ENCODE measurements around the gene MDM1. TPM values are rescaled to one million over a fixed set of nuclear protein-coding genes. Genes with fewer than 3 reads are reported as not detected.

The MDM1 gene
- polyA plus RNA-seq, 10 donors, result 12.7 to 26.2 (median 16.0) TPM

GRCh38 chr12:68279227-68280054 is 52.7 kb downstream of the MDM1 start:
- DNase-seq, result no peak

DNA sequence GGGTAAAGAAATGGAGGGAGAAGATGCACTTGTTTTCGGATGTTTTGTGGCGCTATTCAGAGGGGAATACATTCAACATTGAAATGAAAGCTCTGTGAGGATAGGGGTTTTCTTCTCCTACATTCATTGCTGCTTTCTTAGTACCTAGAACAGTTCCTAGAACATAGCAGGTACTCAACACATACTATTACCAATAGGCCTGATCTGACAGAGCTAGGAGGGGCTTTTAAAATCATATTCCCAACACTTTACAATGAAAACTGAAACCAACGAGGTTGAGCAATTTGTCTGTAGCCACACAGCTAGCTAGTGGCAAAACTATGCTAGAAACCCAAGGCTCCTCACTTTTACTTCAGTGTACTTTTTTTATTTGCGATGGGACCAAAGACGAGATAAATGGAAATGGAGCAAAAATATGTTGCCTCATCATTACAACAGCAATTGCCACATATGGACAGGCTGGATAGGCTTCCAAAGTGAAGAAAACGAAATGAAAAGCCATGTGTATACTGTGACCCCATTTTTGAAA is 55.7 kb downstream of the MDM1 start:
- no peak for DNase-seq

- DNase-seq, result no peak
Measured at GRCh38 chr12:68272732-68273131, 59.4 kb downstream of the MDM1 start.

GRCh38 chr12:68271346-68271745 is 60.8 kb downstream of the MDM1 start:
- DNase-seq, result no peak

- no peak for DNase-seq
Measured at GRCh38 chr12:68270358-68270757, 61.8 kb downstream of the MDM1 start.

GRCh38 chr12:68269779-68270178 is 62.4 kb downstream of the MDM1 start:
- no peak for DNase-seq

- DNase-seq, result no peak
Measured at GRCh38 chr12:68268967-68269366, 63.2 kb downstream of the MDM1 start.

- peak in 1 of 3 donors; percentile 83 for DNase-seq
Measured at GRCh38 chr12:68267892-68268396, 64.2 kb downstream of the MDM1 start.

GRCh38 chr12:68264857-68265256 is 67.3 kb downstream of the MDM1 start:
- DNase-seq, result peak in 1 of 3 donors; percentile 68

- DNase-seq, result no peak
Measured at GRCh38 chr12:68264158-68264855, 67.9 kb downstream of the MDM1 start.

DNA sequence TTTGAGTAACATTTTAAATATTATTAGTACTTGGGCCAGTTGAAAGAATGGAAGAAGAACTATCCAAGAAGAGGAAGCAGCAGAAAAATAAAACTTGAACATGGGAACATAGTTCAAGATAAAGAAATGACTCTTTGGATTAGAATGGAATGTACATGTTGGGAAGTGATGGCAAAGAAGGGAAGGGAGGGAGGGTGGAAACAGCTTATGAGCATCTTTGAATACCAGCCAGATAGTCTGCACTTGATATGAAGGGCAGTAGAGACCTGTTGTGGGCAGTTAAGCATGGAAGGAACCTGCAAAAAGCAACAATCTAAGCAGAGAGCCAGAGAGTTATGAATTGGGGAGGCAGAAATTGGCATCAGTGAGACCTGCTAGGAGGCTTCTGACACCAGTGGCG is 68.8 kb downstream of the MDM1 start:
- no peak for DNase-seq

- DNase-seq, result no peak
Measured at GRCh38 chr12:68261896-68262295, 70.3 kb downstream of the MDM1 start.

DNA sequence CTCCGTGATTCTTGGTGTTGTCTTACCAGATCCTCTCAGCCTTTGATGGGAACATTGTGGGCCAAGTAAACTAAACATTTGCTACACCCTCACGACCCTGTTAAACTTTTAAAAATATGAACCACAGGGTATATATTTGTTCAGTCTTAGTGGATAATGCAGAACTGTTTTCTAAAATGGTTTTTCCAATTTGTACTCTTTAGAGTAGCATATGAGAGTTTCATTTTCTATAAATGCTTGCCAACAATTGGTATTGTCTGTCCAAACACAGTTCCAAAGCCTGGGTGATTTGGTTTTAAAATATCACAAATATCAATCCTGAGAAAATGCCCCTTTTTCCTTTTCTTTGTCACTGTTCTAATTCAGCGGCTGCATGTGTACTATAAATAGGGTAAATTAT is 72.0 kb downstream of the MDM1 start:
- no peak for DNase-seq

DNA sequence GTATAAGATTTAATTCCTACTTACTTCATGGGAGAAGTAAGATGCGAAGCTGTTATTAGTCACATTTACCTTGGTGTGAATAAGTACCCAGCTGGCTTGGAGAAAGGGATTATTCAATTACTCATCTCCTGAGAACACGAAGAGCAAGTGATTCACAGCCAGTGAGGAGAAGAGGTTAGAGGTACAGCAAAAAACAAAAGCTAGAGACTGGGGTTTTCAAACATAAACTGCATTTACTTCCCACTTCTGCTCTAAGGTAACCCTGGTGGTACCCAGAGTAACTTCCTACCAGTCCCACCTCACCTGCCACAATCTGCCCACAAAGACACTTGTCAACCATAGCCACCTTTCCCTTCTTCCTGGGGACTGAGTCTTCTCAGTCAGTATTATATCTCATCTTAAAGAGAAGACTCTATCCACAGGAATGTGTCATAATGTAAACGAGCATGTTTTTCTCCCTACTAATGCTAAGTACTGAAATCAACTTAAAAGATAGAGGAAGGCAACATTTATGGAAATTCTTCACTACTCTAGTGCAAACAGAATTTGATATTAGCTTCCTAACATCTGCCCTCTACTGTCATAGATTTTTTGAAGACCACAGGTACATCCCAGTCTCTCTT is 72.7 kb downstream of the MDM1 start:
- peak in 1 of 3 donors; percentile 59 for DNase-seq

DNA sequence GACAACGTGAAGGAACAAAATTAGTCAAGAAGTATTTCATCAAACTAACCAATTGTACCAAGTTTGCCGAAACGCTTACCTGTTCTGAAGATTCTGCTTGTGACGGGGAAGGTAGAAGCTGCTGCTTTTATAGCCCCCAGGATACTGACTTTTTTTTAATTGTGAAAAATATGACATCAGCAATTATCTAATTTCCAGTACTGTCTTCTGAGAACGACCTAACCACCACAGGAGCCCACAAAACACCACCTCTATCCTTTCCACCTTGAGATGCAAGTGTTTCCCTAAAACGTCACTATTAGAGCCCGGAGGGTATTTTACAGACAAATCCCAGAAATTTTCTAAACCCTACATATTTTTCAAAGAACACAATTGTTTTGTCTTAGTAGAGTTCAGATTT is 78.7 kb downstream of the MDM1 start, which contains the start of gene IL22:
IL22 (minus strand) TSS at position 101 of the 400 bp plus-strand sequence. CDS start 156 bp downstream, outside the sequence.
- DNase-seq, result no peak

GRCh38 chr12:68252077-68252476 is 80.1 kb downstream of the MDM1 start:
- DNase-seq, result no peak

DNA sequence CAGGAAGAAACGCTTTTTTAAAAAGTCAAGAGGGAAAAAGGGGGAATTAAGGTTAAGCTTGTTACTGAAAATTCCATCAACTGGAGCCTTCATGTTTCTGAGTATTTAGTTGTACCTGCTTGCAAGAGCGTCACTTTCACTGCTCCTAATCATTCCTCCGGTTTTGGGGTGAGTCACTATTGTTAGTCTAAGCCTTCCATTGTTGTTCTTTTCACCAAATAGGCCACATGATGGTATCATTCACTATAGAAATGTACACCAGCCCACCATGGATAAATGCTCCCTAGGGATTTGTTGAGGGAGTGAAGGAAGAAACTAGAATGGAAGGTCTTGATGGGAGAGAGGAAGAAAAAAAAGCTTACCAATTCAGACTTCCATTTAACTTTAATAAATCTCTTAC is 81.7 kb downstream of the MDM1 start:
- DNase-seq, result no peak

DNA sequence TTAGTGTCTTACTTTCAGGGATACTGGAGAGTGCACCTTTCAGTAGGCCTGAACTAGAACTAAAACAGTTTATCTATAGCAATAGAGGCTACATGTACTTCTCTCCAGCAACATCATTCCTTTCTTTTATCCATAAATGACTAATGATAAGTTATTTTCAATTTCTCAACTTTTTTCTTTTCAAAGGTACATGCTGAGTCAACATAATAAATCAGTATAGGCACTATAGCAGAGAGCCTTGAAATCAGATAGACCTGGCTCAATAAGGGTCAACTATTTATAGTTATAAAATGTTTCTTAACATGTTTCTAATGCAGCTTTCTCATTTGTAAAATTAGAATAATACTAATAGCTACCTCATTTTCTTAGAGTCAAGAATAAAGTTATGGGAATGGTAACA is 84.4 kb downstream of the MDM1 start:
- DNase-seq, result no peak

DNA sequence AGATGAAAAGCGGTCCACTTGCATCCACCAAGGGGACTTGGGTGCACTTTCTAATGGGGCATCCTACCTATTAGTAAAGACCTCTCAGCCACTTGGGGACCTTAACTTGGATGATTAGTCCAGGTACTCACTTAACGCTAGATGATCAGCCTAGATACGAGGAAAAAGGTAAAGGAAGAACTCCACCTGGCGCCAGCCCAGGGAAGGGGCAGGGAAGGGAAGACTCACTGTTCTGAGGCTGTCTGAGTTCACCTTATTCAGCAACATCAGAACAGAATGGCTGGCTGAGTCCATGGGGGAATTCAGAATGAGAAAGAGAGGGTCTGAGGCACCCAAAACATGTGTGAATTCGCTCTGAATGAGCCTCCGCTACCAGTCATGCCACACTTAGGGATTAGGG is 85.8 kb downstream of the MDM1 start:
- no peak for DNase-seq

- peak in 2 of 3 donors; percentile 36 to 75 for DNase-seq
Measured at GRCh38 chr12:68245180-68246021, 86.8 kb downstream of the MDM1 start.

Data from muscle of back (tissue), 11 donors.